ENCODE data around the gene ZFHX3. TPM values are rescaled to one million over a fixed set of nuclear protein-coding genes. Genes with fewer than 3 reads are reported as not detected.
A peak's percentile ranks its signal among the peaks of the same experiment; 100 is the strongest.

ZFHX3 gene
- total RNA-seq, 2 donors from 2014 or later, result 12.5 to 18.0 TPM

GRCh38 chr16:72838586-72838910, 209.4 kb downstream of the ZFHX3 start:
- no peak for DNase-seq
- no peak for ATAC-seq
- intact Hi-C loops (cut with DNase I, micrococcal nuclease), result loop anchor here in 1 of 2 donors (10.0 kb wide), 1 partner anchor 356 kb away; no protein-coding TSS in a partner anchor

GRCh38 chr16:72837846-72838585, 209.9 kb downstream of the ZFHX3 start:
- intact Hi-C loops (cut with DNase I, micrococcal nuclease), result loop anchor here in 1 of 2 donors (10.0 kb wide), 1 partner anchor 357 kb away; no protein-coding TSS in a partner anchor
- ATAC-seq, result no peak

GRCh38 chr16:72836985-72837384, 210.9 kb downstream of the ZFHX3 start:
- intact Hi-C loops (cut with DNase I, micrococcal nuclease), result loop anchor here in 1 of 2 donors (10.0 kb wide), 1 partner anchor 358 kb away; no protein-coding TSS in a partner anchor
- DNase-seq, result no peak
- ATAC-seq, result no peak

More at GRCh38 chr16:72837846-72838585, 209.9 kb downstream of the ZFHX3 start:
- DNase-seq, result no peak

- DNase-seq (no peak), ATAC-seq (no peak)
- intact Hi-C loops (cut with DNase I, micrococcal nuclease), result loop anchor here in 1 of 2 donors (10.0 kb wide), 1 partner anchor 359 kb away; no protein-coding TSS in a partner anchor
Observed at GRCh38 chr16:72836181-72836580, 211.7 kb downstream of the ZFHX3 start.

GRCh38 chr16:72835086-72835485, 212.8 kb downstream of the ZFHX3 start:
- ATAC-seq (no peak), DNase-seq (no peak)
- intact Hi-C loops (cut with DNase I, micrococcal nuclease), result loop anchor here in 1 of 2 donors (10.0 kb wide), 1 partner anchor 360 kb away; no protein-coding TSS in a partner anchor

GRCh38 chr16:72834499-72834898, 213.4 kb downstream of the ZFHX3 start:
- ATAC-seq (no peak), DNase-seq (no peak)
- intact Hi-C loops (cut with DNase I, micrococcal nuclease), result loop anchor here in 1 of 2 donors (10.0 kb wide), 1 partner anchor 360 kb away; no protein-coding TSS in a partner anchor

GRCh38 chr16:72833969-72834368, 214.0 kb downstream of the ZFHX3 start:
- intact Hi-C loops (cut with DNase I, micrococcal nuclease), result loop anchor here in 1 of 2 donors (10.0 kb wide), 1 partner anchor 361 kb away; no protein-coding TSS in a partner anchor
- ATAC-seq (no peak), DNase-seq (no peak)

- peak; percentile 42 for ATAC-seq
- DNase-seq, result no peak
- intact Hi-C loops (cut with DNase I, micrococcal nuclease), result loop anchor here in 1 of 2 donors (10.0 kb wide), 1 partner anchor 361 kb away; no protein-coding TSS in a partner anchor
Observed at GRCh38 chr16:72833482-72833881, 214.4 kb downstream of the ZFHX3 start.

GRCh38 chr16:72832621-72833248, 215.2 kb downstream of the ZFHX3 start:
- ATAC-seq, result peak; percentile 86

GRCh38 chr16:72829846-72830775, 217.8 kb downstream of the ZFHX3 start:
- ATAC-seq (no peak), DNase-seq (no peak)
- intact Hi-C loops (cut with DNase I, micrococcal nuclease), result loop anchor here in 1 of 2 donors (10.0 kb wide), 1 partner anchor 365 kb away; no protein-coding TSS in a partner anchor

More at GRCh38 chr16:72832621-72833248, 215.2 kb downstream of the ZFHX3 start:
- peak; percentile 65 to 83 for DNase-seq
- intact Hi-C loops (cut with DNase I, micrococcal nuclease), result loop anchor here in 1 of 2 donors (10.0 kb wide), 1 partner anchor 362 kb away; no protein-coding TSS in a partner anchor

GRCh38 chr16:72827866-72828265, 220.1 kb downstream of the ZFHX3 start:
- intact Hi-C loops (cut with DNase I, micrococcal nuclease), result no loop called here
- peak; percentile 73 for ATAC-seq
- no peak for DNase-seq

GRCh38 chr16:72825912-72826621, 221.9 kb downstream of the ZFHX3 start:
- DNase-seq (no peak), ATAC-seq (no peak)
- intact Hi-C loops (cut with DNase I, micrococcal nuclease), result no loop called here

GRCh38 chr16:72824761-72825160, 223.2 kb downstream of the ZFHX3 start:
- ATAC-seq, result no peak
- no peak for DNase-seq
- intact Hi-C loops (cut with DNase I, micrococcal nuclease), result no loop called here

GRCh38 chr16:72824027-72824426, 223.9 kb downstream of the ZFHX3 start:
- DNase-seq (no peak), ATAC-seq (no peak)
- intact Hi-C loops (cut with DNase I, micrococcal nuclease), result no loop called here

GRCh38 chr16:72821185-72821950, 226.6 kb downstream of the ZFHX3 start:
- no peak for DNase-seq
- peak; percentile 59 for ATAC-seq
- intact Hi-C loops (cut with DNase I, micrococcal nuclease), result no loop called here

GRCh38 chr16:72819345-72819744, 228.6 kb downstream of the ZFHX3 start:
- intact Hi-C loops (cut with DNase I, micrococcal nuclease), result no loop called here
- ATAC-seq, result no peak
- no peak for DNase-seq

- ATAC-seq (no peak), DNase-seq (no peak)
- intact Hi-C loops (cut with DNase I, micrococcal nuclease), result no loop called here
Observed at GRCh38 chr16:72818236-72818845, 229.6 kb downstream of the ZFHX3 start.
